ENCODE results near the gene PPME1.

PPME1 gene

GRCh38 chr11:74157169-74157568 lies 13.9 kb upstream of the PPME1 start:
- in situ Hi-C loops (cut with HindIII; ENCODE audit: low sequenced_read_pairs), result no loop called here

- in situ Hi-C loops (cut with HindIII; ENCODE audit: low sequenced_read_pairs), result loop anchor here (5.0 kb wide), 1 partner anchor 87 kb away; no protein-coding TSS in a partner anchor
Measured at GRCh38 chr11:74159642-74160041, 11.4 kb upstream of the PPME1 start.

- in situ Hi-C loops (cut with HindIII; ENCODE audit: low sequenced_read_pairs), result loop anchor here (5.0 kb wide), 1 partner anchor 91 kb away; no protein-coding TSS in a partner anchor
Measured at GRCh38 chr11:74162681-74163467, 8.2 kb upstream of the PPME1 start.

- in situ Hi-C loops (cut with HindIII; ENCODE audit: low sequenced_read_pairs), result no loop called here
Measured at GRCh38 chr11:74168838-74169237, 2.3 kb upstream of the PPME1 start.

GRCh38 chr11:74169738-74170458 lies 1.2 kb upstream of the PPME1 start:
- in situ Hi-C loops (cut with HindIII; ENCODE audit: low sequenced_read_pairs), result no loop called here

GRCh38 chr11:74171630-74171968 lies 510 bp downstream of the PPME1 start:
- in situ Hi-C loops (cut with HindIII; ENCODE audit: low sequenced_read_pairs), result no loop called here

GRCh38 chr11:74171997-74172396 lies 908 bp downstream of the PPME1 start:
- in situ Hi-C loops (cut with HindIII; ENCODE audit: low sequenced_read_pairs), result no loop called here

- in situ Hi-C loops (cut with HindIII; ENCODE audit: low sequenced_read_pairs), result no loop called here
Measured at GRCh38 chr11:74175920-74176319, 4.8 kb downstream of the PPME1 start.

- in situ Hi-C loops (cut with HindIII; ENCODE audit: low sequenced_read_pairs), result no loop called here
Measured at GRCh38 chr11:74179234-74180052, 8.4 kb downstream of the PPME1 start.

- in situ Hi-C loops (cut with HindIII; ENCODE audit: low sequenced_read_pairs), result no loop called here
Measured at GRCh38 chr11:74182635-74183034, 11.5 kb downstream of the PPME1 start.

- in situ Hi-C loops (cut with HindIII; ENCODE audit: low sequenced_read_pairs), result no loop called here
Measured at GRCh38 chr11:74185285-74185684, 14.2 kb downstream of the PPME1 start.

- in situ Hi-C loops (cut with HindIII; ENCODE audit: low sequenced_read_pairs), result no loop called here
Measured at GRCh38 chr11:74185695-74186094, 14.6 kb downstream of the PPME1 start.

GRCh38 chr11:74195828-74196227 lies 24.7 kb downstream of the PPME1 start:
- in situ Hi-C loops (cut with HindIII; ENCODE audit: low sequenced_read_pairs), result no loop called here

GRCh38 chr11:74196781-74197486 lies 25.8 kb downstream of the PPME1 start:
- in situ Hi-C loops (cut with HindIII; ENCODE audit: low sequenced_read_pairs), result no loop called here

- in situ Hi-C loops (cut with HindIII; ENCODE audit: low sequenced_read_pairs), result no loop called here
Measured at GRCh38 chr11:74203966-74204365, 32.9 kb downstream of the PPME1 start.

- in situ Hi-C loops (cut with HindIII; ENCODE audit: low sequenced_read_pairs), result no loop called here
Measured at GRCh38 chr11:74204701-74205100, 33.6 kb downstream of the PPME1 start.

GRCh38 chr11:74205181-74205580 lies 34.1 kb downstream of the PPME1 start:
- in situ Hi-C loops (cut with HindIII; ENCODE audit: low sequenced_read_pairs), result no loop called here

GRCh38 chr11:74206746-74207145 lies 35.7 kb downstream of the PPME1 start:
- in situ Hi-C loops (cut with HindIII; ENCODE audit: low sequenced_read_pairs), result no loop called here

GRCh38 chr11:74208507-74208906 lies 37.4 kb downstream of the PPME1 start:
- in situ Hi-C loops (cut with HindIII; ENCODE audit: low sequenced_read_pairs), result no loop called here

GRCh38 chr11:74212533-74212932 lies 41.4 kb downstream of the PPME1 start:
- in situ Hi-C loops (cut with HindIII; ENCODE audit: low sequenced_read_pairs), result no loop called here

- in situ Hi-C loops (cut with HindIII; ENCODE audit: low sequenced_read_pairs), result no loop called here
Measured at GRCh38 chr11:74220376-74220775, 49.3 kb downstream of the PPME1 start.
